Neural cell (in vitro differentiated cells): ENCODE data around the gene FAM168A.

ENCODE experiments used
- CTCF ChIP-seq: fragments of 450-650 bp; IDR thresholded peaks from 2 replicates; pipeline ENCODE4 v1.5.1; 2014; ENCODE audit warnings: antibody characterized with exemption, mild to moderate bottlenecking, moderate library complexity; ENCODE audit not compliant: poor library complexity, severe bottlenecking
- MXI1 ChIP-seq: fragments of 450-650 bp; conservative IDR thresholded peaks from 2 replicates; pipeline ENCODE4 v1.6.1; 2014; ENCODE audit warnings: antibody characterized with exemption, mild to moderate bottlenecking; ENCODE audit not compliant: poor library complexity, severe bottlenecking
- RAD21 ChIP-seq: fragments of 450-650 bp; conservative IDR thresholded peaks from 2 replicates; pipeline ENCODE4 v1.6.1; 2014; ENCODE audit warnings: antibody characterized with exemption, mild to moderate bottlenecking, moderate library complexity
- TAF1 ChIP-seq: IDR thresholded peaks from 2 replicates; pipeline ENCODE4 v1.6.1; 2012; ENCODE audit warnings: low read depth

GRCh38 chr11:73367482-73368024 is 230.4 kb downstream of the FAM168A start:
- TF ChIP-seq CTCF (no peak), TAF1 (no peak), MXI1 (no peak), RAD21 (no peak)
